Measurements from ENCODE around the gene NCF2. TPM values are rescaled to one million over a fixed set of nuclear protein-coding genes. Genes with fewer than 3 reads are reported as not detected.

Gene NCF2
- total and polyA plus RNA-seq, 2 donors (not counting 3 experiments of a cell fraction or from before 2014, with no cell fraction given): 0.03 TPM; not detected in 1

GRCh38 chr1:183611021-183611420 is 20.8 kb upstream of the NCF2 start:
- intact Hi-C loops (cut with micrococcal nuclease) (no loop called here), dilution Hi-C loops (cut with MboI; ENCODE audit: extremely low pct_ligation_motif_present, low sequenced_read_pairs) (no loop called here)
- no peaks in the 10 kb centered on the region for H3K9me3 ChIP-seq (replicated peaks; ENCODE audit: control insufficient read depth, insufficient read depth, low read length)
- TF ChIP-seq CTCF (IDR thresholded peaks at IDR 0.05; ENCODE audit: extremely low read depth in 1 of 2, insufficient read depth in 1 of 2, low read depth in 1 of 2, low read length in 2 of 2) (no peak), MAX (IDR thresholded peaks at IDR 0.05; ENCODE audit: insufficient read depth, insufficient read length) (no peak), EZH2 (IDR thresholded peaks at IDR 0.05; ENCODE audit: borderline replicate concordance, low read depth, low read length, severe bottlenecking) (no peak), POLR2A (IDR thresholded peaks at IDR 0.05; ENCODE audit: low read depth, low read length) (no peak), POLR2AphosphoS5 (IDR thresholded peaks at IDR 0.05; ENCODE audit: insufficient read depth, low read depth, low read length) (no peak), GATA2 (IDR thresholded peaks at IDR 0.05; ENCODE audit: insufficient read depth, insufficient read length, low read depth, low read length) (no peak), FOS (IDR thresholded peaks at IDR 0.05; ENCODE audit: borderline replicate concordance, insufficient read depth, low read length) (no peak), MYC (IDR thresholded peaks at IDR 0.05; ENCODE audit: low read depth, low read length) (no peak), JUN (IDR thresholded peaks at IDR 0.05; ENCODE audit: borderline replicate concordance, insufficient read depth, insufficient read length, low read depth) (no peak)
- FAIRE-seq: no peak
- no peak overlapping the region for H3K4me2 ChIP-seq (ENCODE audit: insufficient read depth, low read length)
- no peak overlapping the region for H3K4me3 ChIP-seq (replicated peaks in 1 of 3; ENCODE audit: insufficient read depth in 1 of 3, low read depth in 1 of 3, low read length in 3 of 3)
- no peak overlapping the region for H3K9ac ChIP-seq (replicated peaks; ENCODE audit: extremely low read depth, insufficient read depth, low read length)
- no peak for DNase-seq (ENCODE audit: low read depth, low spot score)
- CTCF ChIA-PET: interaction anchor here (0.6 to 2.1 kb wide), 2 partner anchors 11 to 305 kb away, joined by 3 to 11 read pairs; no protein-coding TSS in a partner anchor
- no peaks in the 10 kb centered on the region for H3K36me3 ChIP-seq (ENCODE audit: control insufficient read depth in 2 of 2, extremely low read depth in 1 of 2, insufficient read depth in 2 of 2, low read length in 2 of 2)
- H3K79me2 ChIP-seq (ENCODE audit: control insufficient read depth, insufficient read depth, low read length): no peaks in the 10 kb centered on the region
- H3K27me3 ChIP-seq (ENCODE audit: control insufficient read depth in 2 of 2, insufficient read depth in 2 of 2, low read length in 2 of 2): no peaks in the 10 kb centered on the region
- POLR2A ChIA-PET: no interaction called here
- no peak overlapping the region for H2AFZ ChIP-seq (ENCODE audit: low read depth, low read length)
- no peaks in the 10 kb centered on the region for H4K20me1 ChIP-seq (replicated peaks; ENCODE audit: control insufficient read depth, extremely low read depth, insufficient read depth, low read length)
- no TSS peak for BruUV-seq (replicated peaks)
- H3K27ac ChIP-seq (ENCODE audit: insufficient read depth, low read depth, low read length): no peak overlapping the region
- H3K4me1 ChIP-seq (ENCODE audit: control insufficient read depth, extremely low read depth, insufficient read depth, low read length): peaks cover 16% of the 10 kb centered on the region
- H3K9me1 ChIP-seq (replicated peaks; ENCODE audit: control insufficient read depth, extremely low read depth, insufficient read depth, low read length): no peaks in the 10 kb centered on the region

Measured in endothelial cell of umbilical vein (primary cell).